ENCODE results near the gene NR3C1.

Gene NR3C1

GRCh38 chr5:143229426-143229895 lies 174.0 kb downstream of the NR3C1 start:
- DNase-seq (ENCODE audit: low read depth): no peak
- TF ChIP-seq CTCF (conservative IDR thresholded peaks at IDR 0.05; ENCODE audit: low read length): no peak
- no peak overlapping the region for H3K4me3 ChIP-seq (ENCODE audit: low read length)

- TF ChIP-seq CTCF (conservative IDR thresholded peaks at IDR 0.05; ENCODE audit: low read length): no peak
- no peak for DNase-seq (ENCODE audit: low read depth)
- no peak overlapping the region for H3K4me3 ChIP-seq (ENCODE audit: low read length)
These were observed 174.7 kb downstream of the NR3C1 start for GRCh38 chr5:143228597-143229293.
